Right lobe of liver (tissue), 4 donors: Measurements from ENCODE around the gene TVP23C.

Experiments used
- CTCF ChIP-seq, 4 donors: fragments of 200-600 bp in 3 of 4; fragments of 450-650 bp in 1 of 4; IDR thresholded peaks; one replicate each; pipeline versions ENCODE4 v1.5.1 to v1.8.0; 2016 to 2022; ENCODE audit warnings: antibody characterized with exemption in 4 of 4, mild to moderate bottlenecking in 2 of 4
- POLR2A ChIP-seq: fragments of 450-650 bp; IDR thresholded peaks from one replicate; pipeline ENCODE4 v1.6.1; 2017; ENCODE audit warnings: antibody characterized with exemption, mild to moderate bottlenecking
- donor health status: DM: no; HTN: no; CAD: no.
- donor health status: DM: no; HTN: no; CAD: no.
- donor health status: DM: no; HTN: yes; CAD: no.

DNA sequence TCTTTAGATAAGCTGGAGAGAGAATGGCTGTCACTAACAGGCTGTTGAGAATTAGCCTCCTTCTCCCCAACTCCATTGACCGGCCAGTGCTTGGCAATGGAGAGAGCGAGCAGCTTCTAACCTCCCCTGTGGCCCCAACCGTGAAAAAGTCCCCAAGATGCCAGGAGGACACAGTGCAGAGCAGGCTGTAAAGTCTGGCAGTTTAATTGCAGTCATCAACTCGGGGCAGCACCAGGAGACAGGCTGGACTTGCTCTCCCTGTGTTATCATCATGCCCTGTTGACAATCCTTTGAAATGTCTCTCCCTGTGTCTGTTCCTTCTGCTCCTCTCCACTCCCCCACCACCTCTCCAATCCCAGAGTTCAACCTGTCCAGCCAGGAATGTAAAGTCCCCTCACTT lies 95.2 kb downstream of the TVP23C start:
- TF ChIP-seq CTCF (IDR thresholded peaks at IDR 0.05) (no peak), POLR2A (no peak)
